NCI-H774 (cell line): ENCODE data around the gene RNF175.

Experiments used
- DNase-seq: peaks from one replicate; lab custom pipeline; 2025; lab: John Stamatoyannopoulos, UW

RNF175 gene

DNA sequence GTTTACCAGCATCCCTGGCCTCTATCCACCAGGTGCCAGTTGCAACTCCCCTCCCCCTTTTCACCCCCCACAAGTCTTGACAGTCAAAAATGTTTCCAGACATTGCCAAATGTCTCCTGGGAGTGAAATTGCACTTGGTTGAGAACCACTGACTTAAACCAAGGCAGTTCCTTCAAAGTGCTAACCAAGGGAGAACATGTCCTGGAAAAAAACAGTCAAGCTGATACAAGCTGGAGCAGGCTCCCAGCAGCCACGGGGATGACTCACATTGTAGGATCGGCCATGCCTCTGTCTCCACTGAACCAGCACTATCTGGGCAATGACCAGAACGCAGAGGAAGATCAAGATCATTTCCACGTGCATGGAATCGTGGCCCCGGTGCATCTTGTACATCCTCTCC, 11.4 kb downstream of the RNF175 start:
- no peak for DNase-seq

DNA sequence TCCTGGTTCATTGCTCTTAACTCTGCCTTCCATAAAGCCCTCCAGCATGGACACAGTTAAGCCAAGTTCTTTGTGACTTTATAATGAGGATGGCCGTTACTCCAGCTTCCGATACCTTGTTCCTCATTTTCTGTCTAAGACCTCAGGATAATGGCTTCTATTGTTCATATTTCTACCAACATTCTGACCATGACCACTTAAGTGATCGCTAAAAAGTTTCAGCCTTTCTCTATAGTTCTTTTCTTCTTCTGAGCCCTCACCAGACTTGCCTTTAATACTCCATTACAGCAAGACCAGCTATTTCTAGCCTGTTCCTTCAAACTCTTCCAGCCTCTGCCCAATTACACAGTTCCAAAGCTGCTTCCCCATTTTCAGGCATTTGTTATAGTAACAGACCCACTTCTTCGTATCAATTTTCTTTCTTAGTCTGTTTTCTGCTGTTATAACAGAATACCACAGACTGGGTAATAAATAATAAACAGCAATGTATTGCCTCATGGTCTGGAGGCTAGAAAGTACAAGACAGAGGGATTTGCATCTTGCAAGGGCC, 12.3 kb downstream of the RNF175 start:
- no peak for DNase-seq

DNA sequence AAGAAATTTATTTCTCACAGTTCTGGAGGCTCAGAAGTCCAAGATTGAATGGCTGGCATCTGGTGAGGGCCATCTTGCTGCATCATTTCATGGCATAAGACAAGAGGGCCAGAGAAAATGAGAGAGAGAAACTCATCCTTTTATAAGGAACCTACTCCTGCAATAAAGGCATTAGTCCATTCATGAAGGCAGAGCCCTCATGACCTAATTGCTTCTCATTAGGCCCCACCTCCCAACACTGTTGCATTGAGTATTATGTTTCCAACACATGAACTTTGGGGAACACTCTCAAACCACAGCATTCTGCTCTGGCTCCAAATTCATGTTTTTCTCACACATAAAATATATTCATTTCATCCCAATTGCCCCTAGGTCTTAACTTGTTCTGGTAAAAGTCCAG, 14.2 kb downstream of the RNF175 start:
- no peak for DNase-seq

DNA sequence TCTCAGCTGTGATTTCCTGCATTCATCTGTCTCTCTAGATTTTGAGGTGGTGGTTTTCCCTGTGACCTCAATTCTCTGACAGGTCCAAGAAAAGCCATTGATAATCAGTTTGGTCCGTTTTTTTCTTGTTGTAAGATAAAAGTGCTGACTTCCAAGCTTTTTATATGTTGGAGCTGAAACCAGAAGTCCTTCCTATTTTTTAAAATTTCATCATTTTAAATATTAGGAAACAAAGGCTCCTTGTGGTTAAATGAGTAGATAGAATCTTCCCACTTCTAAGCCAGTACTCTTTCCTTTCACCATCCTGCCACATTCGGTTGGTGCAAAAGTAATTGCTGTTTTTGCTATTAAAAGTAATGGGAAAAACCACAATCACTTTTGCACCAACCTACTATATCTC, 18.3 kb downstream of the RNF175 start:
- DNase-seq = no peak

DNA sequence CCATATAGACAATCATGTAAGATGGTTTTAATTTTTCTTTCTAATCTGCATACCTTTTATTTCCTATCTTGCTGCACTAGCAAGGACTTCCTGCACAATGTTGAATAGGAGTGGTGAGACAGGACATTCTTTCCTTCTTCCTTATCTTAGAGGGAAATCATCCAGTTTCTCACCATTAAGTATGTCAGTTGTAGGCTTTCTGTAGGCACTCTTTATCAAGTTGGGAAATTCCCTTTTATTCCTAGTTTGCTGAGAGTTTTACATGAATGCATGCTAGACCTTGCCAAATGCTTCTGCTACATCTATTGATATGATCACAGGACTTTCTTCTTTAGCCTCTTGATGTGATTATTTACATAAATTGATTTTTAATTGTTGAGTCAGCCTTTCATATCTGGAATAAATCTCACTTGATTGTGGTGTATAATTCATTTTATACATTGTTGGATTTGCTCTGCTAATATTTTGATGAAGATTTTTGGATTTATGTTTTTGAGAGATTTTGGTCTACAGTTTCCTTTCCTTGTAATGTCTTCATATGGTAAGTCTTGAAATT, 23.8 kb downstream of the RNF175 start:
- DNase-seq = no peak

DNA sequence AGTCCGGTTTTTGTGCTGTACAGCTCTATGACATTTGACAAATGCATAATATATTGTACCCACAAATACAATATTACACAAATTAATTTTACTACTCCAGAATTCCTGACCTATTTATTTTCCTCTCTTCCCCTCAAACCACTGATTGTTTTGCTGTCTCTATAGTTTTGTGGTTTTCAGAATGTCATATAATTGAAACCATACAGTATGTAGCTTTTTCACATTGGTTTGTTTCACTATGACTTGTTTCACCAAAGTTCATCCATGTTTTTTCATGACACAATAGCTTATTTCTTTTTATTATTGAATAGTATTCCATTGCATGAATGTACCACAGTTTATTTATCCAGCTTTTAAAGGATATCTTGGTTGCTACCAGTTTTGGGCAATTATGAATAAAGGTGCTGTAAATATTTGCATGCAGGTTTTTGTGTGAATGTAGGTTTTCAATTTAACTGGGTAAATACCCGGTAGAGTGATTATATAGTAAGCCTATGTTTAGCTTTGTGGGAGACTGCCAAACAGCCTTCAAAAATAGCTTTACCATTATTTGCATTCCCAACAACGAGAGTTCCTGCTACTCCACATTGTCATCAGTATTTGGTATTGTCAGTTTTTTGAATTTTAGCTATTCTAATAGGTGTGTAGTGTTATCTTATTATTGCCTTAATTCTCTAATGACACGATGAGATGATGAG, 25.9 kb downstream of the RNF175 start:
- DNase-seq = no peak

DNA sequence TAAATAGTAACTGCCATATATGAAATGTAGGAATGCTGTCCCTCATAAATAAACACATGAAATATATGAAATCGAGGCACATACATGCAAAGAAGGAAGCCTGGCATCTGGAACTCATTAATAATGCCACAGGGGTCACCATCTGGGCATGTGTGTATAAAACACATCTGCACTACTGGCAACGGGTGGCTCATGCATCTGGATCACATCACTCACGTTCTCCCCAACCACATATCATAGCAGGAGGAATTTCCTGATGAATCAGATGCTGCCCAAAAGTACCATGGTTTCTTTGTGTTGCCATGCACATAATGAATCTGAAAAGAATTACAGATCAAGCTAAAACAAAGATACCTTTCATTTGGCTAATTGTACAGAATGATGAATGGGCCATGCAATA, 28.6 kb downstream of the RNF175 start:
- DNase-seq = no peak

DNA sequence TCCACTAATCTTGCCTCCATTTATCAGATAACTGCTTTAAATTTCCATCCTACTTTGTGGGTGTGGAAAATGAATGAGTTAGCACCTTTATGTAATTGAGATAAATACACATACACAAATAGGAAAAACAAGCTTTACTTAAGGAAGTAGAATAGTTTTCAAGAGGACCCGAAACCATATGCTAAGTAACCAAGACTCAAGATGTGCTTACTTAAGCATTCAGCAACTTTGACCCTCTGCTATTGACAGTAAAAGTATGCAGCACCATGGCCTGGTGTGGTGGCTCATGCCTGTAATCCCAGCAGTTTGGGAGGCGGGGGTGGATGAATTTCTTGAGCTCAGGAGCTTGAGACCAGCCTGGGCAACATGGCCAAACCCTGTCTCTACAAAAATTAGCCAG, 29.9 kb downstream of the RNF175 start:
- no peak for DNase-seq

DNA sequence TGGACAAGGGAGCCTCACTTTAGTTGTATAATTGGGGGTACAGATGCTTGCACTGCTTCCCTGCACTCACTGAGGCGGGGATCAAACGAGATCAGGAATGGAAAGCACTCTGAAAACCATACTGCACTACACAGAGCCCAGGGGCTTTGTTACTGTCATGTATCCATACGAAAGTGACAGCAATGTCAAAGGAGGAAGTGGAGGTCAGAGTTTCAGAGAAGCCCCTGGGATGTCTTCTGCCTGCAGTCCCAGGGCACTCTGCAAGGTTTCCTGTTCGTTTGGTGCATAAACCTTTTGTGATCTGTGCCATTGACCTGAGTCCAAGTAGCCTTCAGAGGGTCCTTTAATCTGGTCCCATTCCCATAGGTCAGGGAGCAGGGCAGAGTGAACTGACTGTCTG, 31.2 kb downstream of the RNF175 start:
- DNase-seq = no peak

DNA sequence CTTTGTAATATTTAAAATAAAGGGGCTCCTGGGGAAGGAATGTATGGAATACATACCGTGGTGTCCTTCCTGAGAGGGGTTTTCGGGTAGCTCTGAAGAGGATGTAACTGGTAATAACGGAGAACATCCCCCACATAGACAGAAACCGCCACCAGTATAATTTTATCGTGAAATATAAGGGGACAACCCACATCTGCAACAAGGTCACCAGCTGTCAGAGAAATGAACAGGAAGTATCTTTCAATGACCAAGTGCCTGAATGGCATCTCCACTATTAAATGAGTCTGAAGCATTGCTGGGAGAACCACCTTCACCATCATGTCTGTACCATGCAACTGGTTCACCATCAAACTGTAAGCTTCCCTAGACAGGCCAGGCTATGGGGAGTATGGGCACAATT, 31.7 kb downstream of the RNF175 start:
- DNase-seq = no peak

DNA sequence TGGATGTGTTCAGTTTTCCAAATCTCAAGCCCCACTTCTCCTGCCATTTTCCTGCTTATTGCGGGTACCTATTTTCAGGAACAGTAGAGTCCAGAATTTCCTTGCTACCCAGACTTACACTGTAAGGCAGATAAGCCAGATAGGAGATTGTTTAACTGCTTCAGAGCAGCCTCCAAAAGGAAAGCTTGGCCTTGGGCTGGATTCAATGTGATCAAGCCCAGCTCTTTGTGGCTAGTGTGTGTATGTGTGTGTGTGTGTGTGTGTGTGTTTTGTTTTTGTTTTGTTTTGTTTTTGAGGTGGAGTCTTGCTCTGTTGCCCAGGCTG, 34.0 kb downstream of the RNF175 start:
- DNase-seq = no peak

DNA sequence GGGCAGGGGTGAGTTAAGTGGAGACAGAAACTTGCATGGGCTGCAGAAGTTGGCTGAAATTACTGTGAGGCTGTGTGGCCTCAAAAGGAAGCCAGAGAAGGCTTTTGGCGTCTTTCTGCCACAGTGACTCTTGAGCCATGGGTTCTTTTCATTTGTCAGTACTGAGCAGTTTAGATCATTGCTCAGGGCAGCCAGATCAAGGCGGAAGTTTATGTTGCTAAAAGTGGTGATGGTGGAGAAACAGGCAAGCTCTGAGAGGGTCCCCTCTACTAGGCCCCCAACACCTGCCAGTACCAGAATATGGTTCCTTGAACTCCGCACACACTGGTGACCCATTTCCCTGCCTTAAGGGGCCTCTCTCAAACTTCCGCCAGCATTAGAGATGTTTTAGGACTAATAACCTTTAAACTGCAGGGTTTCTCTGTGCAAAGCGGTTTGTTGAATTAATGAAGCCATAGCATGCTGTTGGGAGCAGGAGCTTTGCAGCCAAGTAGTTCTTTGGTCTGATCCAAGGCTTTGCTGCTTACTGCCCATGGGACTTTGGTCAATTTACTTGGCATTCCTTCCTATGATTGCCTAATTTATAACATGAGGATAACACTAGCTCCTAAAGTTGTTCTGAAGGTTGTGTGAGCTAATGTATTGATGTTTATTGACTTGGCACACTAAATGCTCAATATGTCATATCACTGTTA, 34.5 kb downstream of the RNF175 start:
- DNase-seq = no peak

DNA sequence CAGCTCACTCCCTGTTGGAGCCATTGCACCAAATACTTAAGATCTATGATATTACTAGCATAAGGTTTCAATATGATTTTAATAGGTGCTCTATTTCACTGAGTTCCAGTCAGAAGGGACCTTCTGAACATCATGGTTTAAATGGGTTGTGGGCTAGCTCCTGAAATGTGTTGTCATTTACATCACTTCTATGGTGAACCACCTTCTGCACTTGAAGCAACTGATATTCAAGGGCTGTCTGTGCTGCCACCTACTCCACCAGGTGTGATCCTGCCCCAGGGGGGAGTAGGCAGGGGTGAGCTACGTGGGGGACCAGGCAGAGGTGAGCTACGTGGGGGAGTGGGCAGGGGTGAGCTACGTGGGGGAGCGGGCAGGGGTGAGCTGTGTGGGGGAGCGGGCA, 35.2 kb downstream of the RNF175 start:
- no peak for DNase-seq

DNA sequence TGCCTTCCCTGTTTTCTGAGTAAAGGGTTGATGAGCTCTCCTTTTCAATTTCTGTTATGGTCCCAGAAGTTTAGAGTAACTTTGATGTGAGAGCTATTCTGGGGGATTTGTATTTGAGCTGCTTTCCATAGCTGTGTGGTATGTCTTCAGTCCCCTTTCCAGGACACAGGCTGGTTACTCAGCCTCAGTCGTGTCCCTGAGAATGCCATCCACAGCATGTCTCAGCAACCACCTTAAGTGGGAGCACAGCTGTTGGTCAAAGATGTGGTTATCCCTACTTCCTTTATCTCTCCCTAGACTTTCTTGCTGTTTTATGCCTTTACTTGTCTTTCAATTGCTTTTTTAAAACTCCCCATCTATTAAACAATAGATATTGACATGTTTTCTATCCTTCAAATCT, 37.8 kb downstream of the RNF175 start:
- no peak for DNase-seq

DNA sequence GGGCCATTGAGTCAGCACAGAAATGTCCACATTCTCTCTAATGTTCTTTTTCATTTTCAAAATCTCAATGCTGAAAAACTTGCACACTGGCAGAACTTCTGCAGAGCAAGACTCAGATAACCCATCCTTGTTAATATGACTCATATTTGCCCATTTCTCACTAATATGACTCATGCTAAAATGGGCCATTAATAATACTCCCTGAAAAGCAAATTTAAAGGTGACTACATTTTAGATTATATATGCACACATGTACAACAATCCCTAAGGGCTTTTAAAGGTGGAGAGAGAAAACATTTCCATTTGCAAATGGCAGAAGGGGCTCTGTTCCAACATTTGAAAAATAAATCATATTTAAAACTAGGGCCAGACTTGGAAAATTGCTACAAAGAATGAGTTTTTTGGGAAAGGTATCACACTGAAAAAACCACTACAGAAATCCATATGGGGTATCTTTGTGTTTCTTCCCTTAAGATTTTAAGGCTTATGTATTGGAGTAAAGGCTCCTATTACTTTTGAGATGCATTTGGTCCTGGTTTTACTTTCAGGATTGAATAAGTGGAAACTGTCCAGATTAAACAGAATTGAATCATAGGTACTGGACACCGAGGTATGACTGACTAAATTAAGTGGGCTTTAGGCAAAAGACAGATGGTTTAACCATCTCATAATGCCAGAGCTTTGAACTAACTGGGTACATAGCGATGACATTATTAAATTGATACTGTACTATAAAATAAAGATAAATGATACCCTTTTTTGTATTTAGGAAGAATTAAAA, 45.8 kb downstream of the RNF175 start:
- DNase-seq = no peak

DNA sequence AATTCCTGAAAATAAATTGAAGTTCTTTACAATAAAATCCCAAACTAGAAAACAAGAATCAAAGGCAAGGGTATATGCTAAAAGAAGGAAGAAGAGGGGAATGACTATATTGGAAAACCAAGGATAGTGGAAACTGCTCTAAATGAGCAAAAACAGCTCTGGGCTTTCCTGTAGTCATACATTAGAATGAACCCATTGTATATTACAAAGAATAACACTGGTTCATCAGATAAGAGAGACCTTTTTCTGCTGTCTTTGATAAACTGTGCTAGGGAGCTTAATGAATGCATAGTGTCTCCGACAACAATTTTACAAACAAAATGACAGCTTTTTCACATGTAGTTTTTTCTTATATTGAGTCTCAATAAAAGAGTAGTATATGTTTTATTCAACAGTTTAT, 49.1 kb downstream of the RNF175 start:
- DNase-seq = no peak

DNA sequence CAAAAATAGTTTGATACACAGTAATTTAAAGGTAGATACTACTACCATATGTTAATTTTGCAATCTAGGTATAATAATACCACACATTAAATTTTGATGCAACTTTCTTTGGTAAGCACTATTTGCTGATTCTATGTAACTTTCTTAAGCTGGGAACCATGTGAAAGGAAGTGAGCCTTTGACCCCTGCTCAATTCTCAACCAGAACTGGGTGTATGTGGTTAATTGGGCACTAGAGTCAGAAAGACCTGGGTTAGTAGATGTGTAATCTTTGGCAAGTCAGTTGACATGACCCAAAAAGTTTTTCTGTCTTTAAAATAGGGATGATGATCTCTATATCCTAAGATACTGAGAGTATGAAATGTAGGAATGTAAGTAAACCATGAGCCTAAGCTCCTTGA, 53.3 kb downstream of the RNF175 start:
- no peak for DNase-seq

DNA sequence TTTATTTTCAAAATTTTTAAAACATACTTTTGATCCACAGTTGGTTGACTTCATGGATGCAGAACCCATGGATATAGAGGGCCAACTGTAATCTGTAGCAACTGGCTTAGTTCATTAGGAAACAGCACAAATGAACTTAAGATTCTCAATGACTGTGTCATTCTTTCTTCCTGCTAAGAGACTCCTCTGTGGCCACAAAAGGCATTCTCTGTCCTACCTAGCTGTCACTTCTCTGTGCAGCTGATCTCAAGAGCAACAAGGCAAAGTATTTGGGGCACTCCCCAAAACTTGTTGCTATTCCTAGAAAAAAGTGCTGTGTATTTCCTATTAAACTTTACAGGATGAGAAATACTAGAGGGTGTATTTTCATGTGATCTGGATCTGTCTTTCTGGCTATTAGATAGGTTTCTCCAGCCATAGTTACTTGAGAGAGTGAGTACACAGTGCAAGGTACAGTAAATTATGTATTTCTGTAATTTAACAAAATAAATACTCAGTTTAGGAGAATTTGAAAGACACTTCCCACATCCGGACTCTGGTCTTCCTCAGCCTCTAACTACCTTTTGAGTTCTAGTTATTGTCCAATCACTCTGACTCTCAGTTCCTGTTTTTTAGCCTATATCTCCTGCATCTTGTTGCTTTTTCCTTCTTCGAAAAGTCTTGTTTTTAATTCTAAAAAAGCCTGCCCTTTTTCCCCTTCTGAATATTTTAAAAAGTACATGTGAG, 53.9 kb downstream of the RNF175 start:
- no peak for DNase-seq

DNA sequence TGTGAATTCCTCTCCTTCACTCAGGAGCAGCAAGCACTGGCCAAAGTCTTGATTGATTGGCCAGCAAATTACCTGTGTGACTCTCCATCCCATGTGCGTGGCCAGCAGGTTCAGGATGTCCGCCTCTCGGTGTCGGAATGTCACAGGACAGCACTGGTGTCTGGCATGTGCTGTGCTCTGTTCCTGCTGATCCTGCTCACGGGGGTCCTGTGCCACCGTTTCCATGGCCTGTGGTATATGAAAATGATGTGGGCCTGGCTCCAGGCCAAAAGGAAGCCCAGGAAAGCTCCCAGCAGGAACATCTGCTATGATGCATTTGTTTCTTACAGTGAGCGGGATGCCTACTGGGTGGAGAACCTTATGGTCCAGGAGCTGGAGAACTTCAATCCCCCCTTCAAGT, 55.3 kb downstream of the RNF175 start:
- DNase-seq = no peak

DNA sequence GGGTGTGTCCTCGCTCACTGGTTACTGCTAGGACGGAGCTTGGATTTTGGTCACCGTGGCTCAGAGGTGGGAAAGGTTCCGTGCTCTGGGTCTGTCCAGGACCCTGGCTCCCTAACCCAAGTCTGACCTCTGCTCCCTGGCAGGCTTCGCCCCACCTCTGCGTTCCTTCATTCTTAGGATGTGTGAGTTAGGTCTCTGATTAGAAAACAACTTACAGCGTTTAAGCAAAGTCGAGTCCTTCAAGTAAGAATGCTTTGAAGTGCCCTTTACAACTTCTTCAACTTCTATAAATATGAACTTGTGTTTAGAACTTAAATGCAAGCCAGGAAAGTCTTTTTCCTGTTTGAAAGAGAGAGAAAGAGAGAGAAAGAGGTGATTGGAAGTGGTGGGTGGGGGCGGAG, 74.9 kb downstream of the RNF175 start:
- no peak for DNase-seq

DNA sequence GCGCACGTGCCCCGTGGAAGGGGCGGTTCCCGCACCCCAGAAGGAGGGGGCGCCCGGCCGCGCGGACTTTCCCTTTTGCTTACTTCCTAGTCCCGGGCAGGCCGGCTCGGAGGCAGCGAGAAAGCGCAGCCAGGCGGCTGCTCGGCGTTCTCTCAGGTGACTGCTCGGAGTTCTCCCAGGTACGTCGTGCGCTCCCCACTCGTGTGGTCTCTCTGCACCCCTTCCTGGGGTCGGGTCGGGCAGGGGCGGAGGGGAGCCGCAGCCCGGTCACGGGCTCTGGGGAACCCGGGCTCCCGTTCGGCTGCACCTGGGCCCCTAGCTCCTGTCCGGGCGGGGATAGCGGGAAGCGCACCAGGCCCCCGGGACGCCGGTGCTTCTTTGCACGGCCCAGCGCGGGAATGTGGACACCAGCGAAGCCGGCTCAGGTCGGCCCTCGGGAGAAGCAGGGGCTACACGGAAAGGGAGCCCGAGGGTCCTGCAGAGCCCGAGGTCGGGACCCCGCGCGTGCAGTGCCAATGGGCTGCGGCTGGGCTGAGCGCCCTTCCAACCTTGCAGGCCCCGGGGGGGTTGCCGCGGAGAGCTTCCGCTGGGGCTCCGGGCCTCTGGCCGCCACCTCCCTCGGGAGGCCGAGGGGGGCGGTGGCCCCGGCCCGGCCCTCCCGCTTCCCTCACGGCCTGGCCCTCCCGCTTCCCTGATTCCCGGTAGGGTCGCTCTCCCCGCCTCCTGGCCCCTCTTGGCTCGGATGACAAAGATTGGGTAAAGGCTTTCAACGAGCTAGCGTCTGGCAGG, 75.4 kb downstream of the RNF175 start, which contains the start of gene TLR2:
TSS of gene TLR2 (plus strand) at position 99 of the 789 bp plus-strand sequence. CDS start 18,628 bp downstream, outside the sequence.
- no peak for DNase-seq
